Astrocyte of the cerebellum (primary cell): ENCODE measurements around the gene HIP1R.
"Not testable (repeated sequence)": the region's sequence is repeated elsewhere in the genome, so short reads cannot be mapped to it uniquely, and the experiment has no call there.

Source experiments
- DNase-seq: peaks from one replicate; pipeline ENCODE4 v3.0.0-alpha.2; 2011; ENCODE audit warnings: low read depth
- H3K4me3 ChIP-seq: 2 replicates; pipeline ENCODE4 v1.5.1; 2011; ENCODE audit warnings: mild to moderate bottlenecking, low read depth, low read length, moderate library complexity
- CTCF ChIP-seq: IDR thresholded peaks from 2 replicates; pipeline ENCODE4 v1.5.1; 2012; ENCODE audit warnings: low read length, low read depth, moderate library complexity, mild to moderate bottlenecking; ENCODE audit errors: missing control alignments
- in situ Hi-C: cut with HindIII; loops from 2 replicates; pipeline ENCODE4 v1.10.0; 2017; ENCODE audit warnings: low sequenced_read_pairs

HIP1R gene

GRCh38 chr12:122888232-122888752, 53.0 kb downstream of the HIP1R start:
- peak; percentile 55 for DNase-seq
- H3K4me3 ChIP-seq = no peak overlapping the region
- no peak for TF ChIP-seq CTCF
- in situ Hi-C loops = no loop called here

DNA sequence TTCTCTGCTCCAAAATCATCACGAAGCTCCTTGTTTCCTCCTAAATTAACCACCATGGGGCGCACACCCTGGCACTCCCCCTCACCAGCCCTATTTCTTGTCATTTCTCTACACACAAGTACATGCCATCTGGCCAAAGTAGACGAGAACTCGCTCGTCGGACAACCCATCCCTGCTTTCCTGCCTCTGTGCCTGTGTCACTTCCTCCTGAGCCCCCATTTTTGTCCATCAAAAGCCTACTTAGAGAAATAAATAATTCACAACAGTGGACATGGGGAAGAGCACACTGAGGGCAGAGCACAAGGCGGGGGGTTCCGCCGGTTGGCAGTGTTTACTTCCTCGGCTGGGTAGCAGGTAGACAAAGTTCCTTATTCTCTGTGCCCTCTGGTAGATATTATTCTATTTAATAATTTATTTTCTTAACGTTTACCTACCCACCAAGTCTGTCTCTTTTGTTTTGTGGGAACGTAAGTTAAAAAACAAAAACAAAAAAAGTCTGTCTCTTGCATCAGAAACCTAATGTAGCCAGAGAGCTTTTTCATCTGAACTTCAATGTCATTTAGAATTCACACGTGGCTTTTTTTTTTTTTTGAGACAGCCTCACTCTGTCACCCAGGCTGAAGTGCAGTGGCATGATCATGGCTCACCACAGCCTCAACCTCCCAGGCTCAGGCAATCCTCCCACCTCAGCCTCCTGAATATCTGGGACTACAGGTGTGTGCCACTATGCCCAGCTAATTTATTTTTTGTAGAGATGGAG, 54.7 kb downstream of the HIP1R start:
- DNase-seq = no peak
- in situ Hi-C loops = no loop called here
- no peak for TF ChIP-seq CTCF
- H3K4me3 ChIP-seq = no peak overlapping the region

- in situ Hi-C loops = no loop called here
- no peak for TF ChIP-seq CTCF
- DNase-seq = peak; percentile 54
- H3K4me3 ChIP-seq = peak overlapping the region; percentile 0
Measured at GRCh38 chr12:122891661-122892525, 56.6 kb downstream of the HIP1R start.

DNA sequence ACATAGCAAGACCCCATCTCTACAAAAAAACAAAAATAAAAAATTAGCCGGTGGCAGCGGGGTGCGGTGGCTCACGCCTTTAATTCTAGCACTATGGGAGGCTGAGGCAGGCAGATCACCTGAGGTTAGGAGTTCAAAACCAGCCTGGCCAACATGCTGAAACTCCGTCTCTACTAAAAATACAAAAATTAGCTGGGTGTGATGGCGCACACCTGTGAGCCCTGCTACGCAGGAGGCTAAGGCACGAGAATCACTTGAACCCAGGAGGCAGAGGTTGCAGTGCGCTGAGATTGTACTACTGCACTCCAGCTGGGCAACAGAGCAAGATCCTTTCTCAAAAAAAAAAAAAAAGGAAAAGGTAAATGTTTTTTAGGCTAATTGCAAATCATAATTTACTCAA, 57.5 kb downstream of the HIP1R start:
- H3K4me3 ChIP-seq, in situ Hi-C loops, DNase-seq: not testable (repeated sequence)

DNA sequence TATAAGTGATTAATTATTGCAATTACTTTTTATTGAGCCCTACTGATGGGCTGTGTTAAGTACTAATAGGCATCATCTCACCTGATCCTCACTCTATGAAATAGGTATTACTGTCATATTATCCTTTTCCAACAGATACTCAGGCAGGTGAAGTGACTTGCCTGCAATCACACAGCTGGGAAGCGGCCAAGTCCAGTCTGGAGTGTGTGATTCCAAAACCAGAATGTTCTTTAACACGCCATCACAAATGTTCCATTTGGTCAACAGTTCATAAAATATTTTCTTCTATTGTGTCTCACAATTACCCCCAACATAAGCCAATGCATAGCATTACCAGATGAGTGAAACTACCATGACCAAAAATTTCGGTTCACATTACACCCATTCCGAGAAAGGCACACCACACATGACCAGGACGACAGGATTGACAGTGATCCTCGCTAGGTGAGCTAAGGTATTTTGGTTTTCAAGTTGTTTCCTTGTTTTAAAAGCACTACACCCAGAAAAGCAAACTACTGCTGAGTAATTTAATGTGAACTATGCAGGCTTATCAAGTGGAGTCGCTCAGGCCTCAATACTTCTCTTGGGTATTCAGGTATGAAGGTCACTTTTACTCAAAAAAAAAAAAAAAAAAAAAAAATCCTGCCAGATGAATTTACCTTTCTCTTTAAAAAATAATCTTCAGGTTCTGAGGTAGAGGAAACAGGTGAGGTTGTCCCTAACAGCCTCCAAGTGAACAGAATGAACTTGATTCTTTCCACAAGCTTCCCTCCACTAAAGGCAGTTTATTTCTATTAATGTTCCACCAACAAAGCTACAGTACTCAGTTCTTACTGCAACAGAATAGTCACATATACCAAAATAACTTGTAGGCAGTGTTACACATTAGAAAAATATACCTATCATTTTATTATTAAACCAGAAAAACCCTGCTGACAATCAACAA, 58.2 kb downstream of the HIP1R start:
- in situ Hi-C loops = no loop called here

More for the DNA sequence above, 58.2 kb downstream of the HIP1R start:
- DNase-seq = no peak
- no peak for TF ChIP-seq CTCF
- H3K4me3 ChIP-seq = no peak overlapping the region
